PC-3 (cell line): Measurements from ENCODE around the gene ZNF333.

Experiments
- EZH2 ChIP-seq: fragments of 300-600 bp; sonication (generic); IDR thresholded peaks from one replicate; pipeline ENCODE4 v1.6.1; 2017; ENCODE audit warnings: antibody characterized with exemption, mild to moderate bottlenecking, low read length; ENCODE audit not compliant: unreplicated experiment
- EZH2phosphoT487 ChIP-seq: fragments of 300-600 bp; sonication (generic); IDR thresholded peaks from 2 replicates; pipeline ENCODE4 v1.6.1; 2018; ENCODE audit warnings: mild to moderate bottlenecking, antibody characterized with exemption, low read length, borderline replicate concordance
- TF ChIP-seq, protein P1 (sequence below): fragments of 300-600 bp; sonication (generic); conservative IDR thresholded peaks from 2 replicates; pipeline ENCODE4 v1.5.1; 2017; ENCODE audit warnings: antibody characterized with exemption, low read depth, mild to moderate bottlenecking, low read length

- TF ChIP-seq, protein P1, sequence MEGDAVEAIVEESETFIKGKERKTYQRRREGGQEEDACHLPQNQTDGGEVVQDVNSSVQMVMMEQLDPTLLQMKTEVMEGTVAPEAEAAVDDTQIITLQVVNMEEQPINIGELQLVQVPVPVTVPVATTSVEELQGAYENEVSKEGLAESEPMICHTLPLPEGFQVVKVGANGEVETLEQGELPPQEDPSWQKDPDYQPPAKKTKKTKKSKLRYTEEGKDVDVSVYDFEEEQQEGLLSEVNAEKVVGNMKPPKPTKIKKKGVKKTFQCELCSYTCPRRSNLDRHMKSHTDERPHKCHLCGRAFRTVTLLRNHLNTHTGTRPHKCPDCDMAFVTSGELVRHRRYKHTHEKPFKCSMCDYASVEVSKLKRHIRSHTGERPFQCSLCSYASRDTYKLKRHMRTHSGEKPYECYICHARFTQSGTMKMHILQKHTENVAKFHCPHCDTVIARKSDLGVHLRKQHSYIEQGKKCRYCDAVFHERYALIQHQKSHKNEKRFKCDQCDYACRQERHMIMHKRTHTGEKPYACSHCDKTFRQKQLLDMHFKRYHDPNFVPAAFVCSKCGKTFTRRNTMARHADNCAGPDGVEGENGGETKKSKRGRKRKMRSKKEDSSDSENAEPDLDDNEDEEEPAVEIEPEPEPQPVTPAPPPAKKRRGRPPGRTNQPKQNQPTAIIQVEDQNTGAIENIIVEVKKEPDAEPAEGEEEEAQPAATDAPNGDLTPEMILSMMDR = no peak
- TF ChIP-seq EZH2 = no peak
- no peak for TF ChIP-seq EZH2phosphoT487
Observed at GRCh38 chr19:14735915-14736314, 46.1 kb downstream of the ZNF333 start.
